Measurements from ENCODE around the gene SKIDA1. TPM values are rescaled to one million over a fixed set of nuclear protein-coding genes. Genes with fewer than 3 reads are reported as not detected.

The SKIDA1 gene
- polyA plus RNA-seq, 1 donor: 2.1 TPM

DNA sequence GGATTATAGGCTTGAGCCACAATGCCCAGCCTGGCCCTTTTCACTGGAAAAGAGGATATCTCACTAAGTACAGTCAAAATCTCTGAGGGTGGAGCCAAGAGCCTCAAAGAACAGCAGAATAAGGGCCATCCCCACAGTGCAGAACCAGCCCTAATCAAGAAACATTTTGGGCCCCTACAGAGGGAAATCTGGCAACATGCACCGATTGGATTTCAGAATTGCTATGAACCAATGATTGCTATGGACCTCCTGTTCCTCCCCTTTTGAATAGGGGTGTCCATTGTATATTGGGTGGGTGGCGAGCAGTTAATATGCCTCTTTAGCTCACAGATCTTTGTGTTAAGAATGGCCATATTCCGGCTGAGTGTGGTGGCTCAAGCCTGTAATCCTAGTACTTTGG lies 42.7 kb downstream of the SKIDA1 start:
- no peak for DNase-seq (ENCODE audit: low read depth)

DNA sequence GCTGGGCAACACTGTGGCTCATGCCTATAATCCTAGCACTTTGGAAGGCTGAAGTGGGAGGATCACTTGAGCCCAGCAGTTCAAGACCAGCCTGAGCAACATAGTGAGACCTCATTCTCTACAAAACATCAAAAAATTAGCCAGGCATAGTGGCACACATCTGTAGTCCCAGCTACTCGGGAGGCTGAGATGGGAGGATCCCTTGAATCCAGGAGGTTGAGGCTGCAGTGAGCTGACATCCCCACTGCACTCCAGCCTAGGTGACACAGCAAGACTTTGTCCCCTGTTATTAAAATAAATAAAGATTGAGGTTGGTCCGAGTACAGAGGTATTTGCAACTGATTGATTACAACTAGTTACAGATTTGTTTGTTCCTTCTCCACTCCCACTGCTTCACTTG lies 44.1 kb downstream of the SKIDA1 start:
- DNase-seq (ENCODE audit: low read depth): no peak

DNA sequence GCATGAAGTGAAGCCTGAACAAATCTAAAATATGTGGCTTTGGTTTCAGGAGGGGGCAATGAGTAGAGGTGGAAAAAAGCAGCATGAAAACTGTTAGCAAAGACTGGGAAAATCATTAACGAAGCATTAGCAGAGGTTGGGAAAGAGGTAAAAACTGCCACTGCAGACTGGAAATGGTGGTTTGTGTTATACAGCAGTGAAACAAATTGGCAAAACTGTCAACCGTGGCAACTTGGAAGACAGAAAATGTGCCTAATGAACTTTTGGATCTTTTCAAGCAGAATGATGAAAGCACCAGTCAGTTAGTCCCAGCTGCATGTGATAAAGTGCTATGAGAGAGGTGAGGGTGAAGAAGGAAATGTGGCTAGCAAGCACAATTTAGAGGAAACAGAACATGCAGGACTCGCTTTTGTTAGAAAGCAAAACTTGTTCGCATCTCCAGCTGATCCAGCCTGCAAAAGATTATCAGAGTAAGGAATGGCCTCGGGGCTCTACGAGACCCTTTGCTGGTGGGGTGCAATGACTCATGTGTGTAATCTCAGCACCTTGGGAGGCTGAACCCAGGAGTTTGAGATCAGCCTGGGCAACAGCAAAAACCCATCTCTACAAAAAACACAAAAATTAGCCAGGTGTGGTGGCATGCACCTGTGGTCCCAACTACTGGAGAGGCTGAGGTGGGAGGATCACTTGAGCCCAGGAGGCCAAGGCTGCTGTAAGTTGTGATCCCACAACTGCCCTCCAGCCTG lies 45.7 kb downstream of the SKIDA1 start:
- DNase-seq (ENCODE audit: low read depth): no peak

DNA sequence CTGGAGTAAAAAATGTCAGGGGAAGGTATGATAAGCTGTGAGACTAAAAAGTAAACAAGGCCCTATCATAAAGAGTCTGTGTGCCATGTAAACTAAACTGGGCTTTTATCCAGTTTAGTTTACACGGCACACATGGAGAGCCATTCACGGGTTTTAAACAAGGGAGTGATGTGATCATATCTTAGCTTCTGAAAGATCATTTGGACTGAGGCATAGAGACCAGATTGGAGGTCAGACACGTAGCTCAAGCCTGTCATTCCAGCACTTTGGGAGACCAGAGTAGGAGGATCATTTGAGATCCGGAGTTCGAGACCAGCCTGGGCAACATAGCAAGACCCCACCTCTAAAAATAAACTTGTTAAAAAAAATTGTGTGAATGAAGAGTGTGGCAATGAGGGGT lies 50.1 kb downstream of the SKIDA1 start:
- DNase-seq (ENCODE audit: low read depth): no peak

DNA sequence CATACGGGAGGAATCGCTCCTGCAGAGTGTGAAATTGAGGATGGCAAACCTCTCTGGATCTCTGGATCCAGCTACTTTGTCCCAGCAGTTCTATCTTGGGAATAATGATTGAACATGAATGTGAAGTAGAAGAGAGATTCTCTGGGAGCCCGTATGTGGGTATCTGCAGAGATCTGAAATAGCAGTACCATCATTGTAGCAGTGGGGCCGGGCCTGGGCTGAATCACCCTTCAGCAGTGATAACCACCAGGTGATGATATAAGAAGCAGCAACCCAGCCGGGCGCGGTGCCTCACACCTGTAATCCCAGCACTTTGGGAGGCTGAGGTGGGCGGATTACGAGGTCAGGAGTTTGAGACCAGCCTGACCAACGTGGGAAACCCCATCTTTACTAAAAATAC lies 51.9 kb downstream of the SKIDA1 start:
- no peak for DNase-seq (ENCODE audit: low read depth)

DNA sequence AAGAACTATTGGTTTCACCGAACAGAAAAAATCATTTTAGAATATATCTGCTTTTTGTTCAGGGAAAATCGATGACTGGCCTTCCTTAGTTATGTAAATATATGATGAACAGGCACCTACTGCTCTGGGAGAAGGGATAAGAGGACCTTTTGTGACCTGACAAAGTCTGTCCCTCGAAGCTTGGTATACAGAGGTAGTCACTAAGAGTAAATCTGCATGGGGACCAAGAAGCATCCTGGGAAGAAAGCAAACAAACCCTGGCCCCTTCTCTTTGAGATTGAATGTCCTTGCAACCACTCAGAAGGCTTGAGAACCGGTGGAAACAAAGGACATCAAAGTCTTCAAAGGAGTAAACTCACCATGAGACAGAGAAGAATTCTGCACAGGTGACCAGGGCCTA lies 52.3 kb downstream of the SKIDA1 start:
- no peak for DNase-seq (ENCODE audit: low read depth)

DNA sequence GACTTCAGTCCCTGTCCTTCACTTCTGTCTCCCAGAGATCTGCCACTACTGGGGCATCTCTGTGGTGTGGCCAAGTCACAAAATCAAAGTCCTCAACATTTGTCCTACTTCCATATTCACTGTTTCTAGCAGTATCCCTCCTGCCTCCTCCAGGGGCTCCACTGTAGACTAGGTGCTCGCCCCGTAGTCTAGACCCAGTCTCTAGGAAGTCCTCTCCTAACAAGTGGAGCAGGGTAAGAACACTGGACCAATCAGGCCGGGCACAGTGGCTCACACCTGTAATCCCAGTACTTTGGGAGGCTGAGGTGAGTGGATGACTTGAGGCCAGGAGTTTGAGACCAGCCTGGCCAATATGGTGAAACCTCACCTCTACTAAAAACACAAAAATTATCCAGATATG lies 57.4 kb downstream of the SKIDA1 start:
- no peak for DNase-seq (ENCODE audit: low read depth)

DNA sequence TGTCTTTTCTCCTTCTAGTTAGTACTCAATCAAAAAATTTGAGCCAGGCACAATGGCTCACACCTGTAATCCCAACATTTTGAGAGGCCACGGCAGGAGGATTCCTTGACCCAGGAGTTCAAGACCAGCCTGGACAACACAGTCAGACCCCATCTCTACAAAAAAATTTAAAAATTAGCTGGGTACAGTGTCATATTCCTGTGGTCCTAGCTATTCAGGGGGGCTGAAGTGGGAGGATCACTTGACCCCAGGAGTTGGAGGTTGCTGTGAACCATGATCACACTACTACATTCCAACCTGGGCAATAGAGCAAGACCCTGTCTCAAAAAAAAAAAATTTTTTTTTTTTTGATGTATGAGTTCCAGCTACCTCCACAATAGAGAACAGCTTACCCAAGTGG lies 57.8 kb downstream of the SKIDA1 start:
- DNase-seq (ENCODE audit: low read depth): no peak

DNA sequence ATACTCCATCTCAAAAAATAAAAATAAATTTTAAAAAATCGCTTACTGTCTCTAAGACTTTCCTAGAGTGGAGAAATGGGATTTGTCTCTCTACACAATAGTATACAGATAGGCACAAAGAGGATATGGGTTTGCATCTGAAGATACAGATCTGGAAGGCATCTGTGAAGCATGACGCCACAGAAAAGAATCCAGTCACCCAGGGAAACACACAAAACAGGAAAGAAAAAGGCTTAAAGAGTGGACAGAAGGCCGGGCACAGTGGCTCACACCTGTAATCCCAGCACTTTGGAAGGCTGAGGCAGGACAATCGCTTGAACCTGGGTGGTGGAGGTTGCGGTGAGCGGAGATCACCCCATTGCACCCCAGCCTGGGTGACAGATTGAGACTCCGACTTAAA lies 61.3 kb downstream of the SKIDA1 start:
- DNase-seq (ENCODE audit: low read depth): no peak

Other genes starting within 250 kb of the SKIDA1 start
- 28.2 TPM for gene MLLT10, start 8.6 kb upstream of the SKIDA1 start, polyA plus RNA-seq (ENCODE audit: insufficient read length)

All from forelimb muscle (tissue), 1 donor.